ENCODE results near the gene ST7.

- TF ChIP-seq CTCF (conservative IDR thresholded peaks at IDR 0.05 in 1 of 2, IDR thresholded peaks at IDR 0.05 in 1 of 2; ENCODE audit: low read depth in 1 of 2, low read length in 2 of 2) (no peak), EZH2 (IDR thresholded peaks at IDR 0.05; ENCODE audit: low read length, missing control alignments) (no peak)
Measured at GRCh38 chr7:117248829-117249228, 295.5 kb downstream of the ST7 start.

Measured in fibroblast of lung (primary cell).